Measurements from ENCODE around the gene ARID3C. TPM values are rescaled to one million over a fixed set of nuclear protein-coding genes. Genes with fewer than 3 reads are reported as not detected.

Gene ARID3C
- total and polyA plus RNA-seq, 2 experiments from 2014 or later: 0.49 TPM; not detected in 1

DNA sequence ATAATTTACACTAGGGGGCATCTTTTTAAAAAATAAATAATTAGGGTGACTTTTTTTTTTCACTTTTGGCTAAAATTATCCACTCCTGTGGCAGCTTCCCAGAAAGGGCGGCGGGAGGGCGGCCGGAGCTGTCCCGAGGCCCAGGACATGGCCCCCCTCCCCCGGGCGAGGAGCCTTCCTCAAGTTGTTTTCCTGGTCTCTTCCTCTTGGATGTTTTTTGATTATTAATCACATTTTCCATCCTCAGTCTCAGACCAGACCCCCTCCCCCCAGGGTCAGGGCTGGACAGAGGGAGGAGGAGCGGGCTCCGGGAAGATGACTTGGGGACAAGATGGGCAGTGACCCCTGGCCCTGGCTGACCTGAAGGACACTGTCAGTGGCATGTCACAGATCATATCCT is 34.7 kb downstream of the ARID3C start (continued):
- TF ChIP-seq, protein P1, sequence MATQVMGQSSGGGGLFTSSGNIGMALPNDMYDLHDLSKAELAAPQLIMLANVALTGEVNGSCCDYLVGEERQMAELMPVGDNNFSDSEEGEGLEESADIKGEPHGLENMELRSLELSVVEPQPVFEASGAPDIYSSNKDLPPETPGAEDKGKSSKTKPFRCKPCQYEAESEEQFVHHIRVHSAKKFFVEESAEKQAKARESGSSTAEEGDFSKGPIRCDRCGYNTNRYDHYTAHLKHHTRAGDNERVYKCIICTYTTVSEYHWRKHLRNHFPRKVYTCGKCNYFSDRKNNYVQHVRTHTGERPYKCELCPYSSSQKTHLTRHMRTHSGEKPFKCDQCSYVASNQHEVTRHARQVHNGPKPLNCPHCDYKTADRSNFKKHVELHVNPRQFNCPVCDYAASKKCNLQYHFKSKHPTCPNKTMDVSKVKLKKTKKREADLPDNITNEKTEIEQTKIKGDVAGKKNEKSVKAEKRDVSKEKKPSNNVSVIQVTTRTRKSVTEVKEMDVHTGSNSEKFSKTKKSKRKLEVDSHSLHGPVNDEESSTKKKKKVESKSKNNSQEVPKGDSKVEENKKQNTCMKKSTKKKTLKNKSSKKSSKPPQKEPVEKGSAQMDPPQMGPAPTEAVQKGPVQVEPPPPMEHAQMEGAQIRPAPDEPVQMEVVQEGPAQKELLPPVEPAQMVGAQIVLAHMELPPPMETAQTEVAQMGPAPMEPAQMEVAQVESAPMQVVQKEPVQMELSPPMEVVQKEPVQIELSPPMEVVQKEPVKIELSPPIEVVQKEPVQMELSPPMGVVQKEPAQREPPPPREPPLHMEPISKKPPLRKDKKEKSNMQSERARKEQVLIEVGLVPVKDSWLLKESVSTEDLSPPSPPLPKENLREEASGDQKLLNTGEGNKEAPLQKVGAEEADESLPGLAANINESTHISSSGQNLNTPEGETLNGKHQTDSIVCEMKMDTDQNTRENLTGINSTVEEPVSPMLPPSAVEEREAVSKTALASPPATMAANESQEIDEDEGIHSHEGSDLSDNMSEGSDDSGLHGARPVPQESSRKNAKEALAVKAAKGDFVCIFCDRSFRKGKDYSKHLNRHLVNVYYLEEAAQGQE (IDR thresholded peaks at IDR 0.05; ENCODE audit: unreplicated experiment): no peak
- no peak for TF ChIP-seq CREB1 (CRISPR knock-in tag; IDR thresholded peaks at IDR 0.05; ENCODE audit: low read depth)
- no peak for TF ChIP-seq STAT1 (IDR thresholded peaks at IDR 0.05; ENCODE audit: unreplicated experiment)
- TF ChIP-seq EZH2 (IDR thresholded peaks at IDR 0.05; ENCODE audit: low read depth, unreplicated experiment): no peak
- TF ChIP-seq, protein P2, sequence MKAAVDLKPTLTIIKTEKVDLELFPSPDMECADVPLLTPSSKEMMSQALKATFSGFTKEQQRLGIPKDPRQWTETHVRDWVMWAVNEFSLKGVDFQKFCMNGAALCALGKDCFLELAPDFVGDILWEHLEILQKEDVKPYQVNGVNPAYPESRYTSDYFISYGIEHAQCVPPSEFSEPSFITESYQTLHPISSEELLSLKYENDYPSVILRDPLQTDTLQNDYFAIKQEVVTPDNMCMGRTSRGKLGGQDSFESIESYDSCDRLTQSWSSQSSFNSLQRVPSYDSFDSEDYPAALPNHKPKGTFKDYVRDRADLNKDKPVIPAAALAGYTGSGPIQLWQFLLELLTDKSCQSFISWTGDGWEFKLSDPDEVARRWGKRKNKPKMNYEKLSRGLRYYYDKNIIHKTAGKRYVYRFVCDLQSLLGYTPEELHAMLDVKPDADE (IDR thresholded peaks at IDR 0.05): no peak
- TF ChIP-seq ZNF114 (CRISPR knock-in tag; IDR thresholded peaks at IDR 0.05): no peak

DNA sequence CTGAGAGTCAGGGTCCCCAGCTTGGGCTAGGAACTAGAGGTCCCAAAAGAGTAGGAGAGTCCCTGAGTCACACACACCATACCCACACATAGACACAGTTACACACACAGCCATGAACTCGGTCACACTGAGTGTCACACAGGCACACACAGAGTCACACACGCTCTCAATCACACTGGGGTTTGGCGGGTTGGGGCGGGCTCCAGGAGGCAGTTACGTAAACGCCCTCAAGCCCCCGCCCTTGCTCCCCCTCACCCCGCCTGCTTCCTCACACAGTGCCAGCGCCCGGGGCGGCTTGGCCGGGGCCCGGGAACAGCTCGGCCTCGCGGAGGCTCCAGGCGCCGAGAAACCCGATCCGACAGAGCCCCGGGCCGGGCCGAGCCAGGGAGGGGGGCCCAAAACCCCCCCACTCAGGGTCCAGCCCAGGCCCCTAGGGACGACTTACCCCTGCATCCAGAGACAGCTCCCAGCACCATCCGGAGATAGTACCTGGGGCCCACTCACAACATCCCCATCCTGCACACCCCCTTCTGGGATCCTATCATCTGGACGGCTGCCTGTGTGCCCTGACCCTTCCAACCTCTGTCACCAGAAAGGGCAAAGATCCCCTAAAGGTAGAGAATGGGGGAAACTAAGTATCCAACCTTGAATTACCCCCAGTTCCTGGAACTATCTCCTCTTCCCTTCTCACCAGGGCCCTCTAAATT is 35.8 kb downstream of the ARID3C start:
- no peaks in the 10 kb centered on the region for H3F3A ChIP-seq (replicated peaks; ENCODE audit: low read depth)
- H3K79me2 ChIP-seq (replicated peaks; ENCODE audit: insufficient read depth): no peaks in the 10 kb centered on the region
- H4K20me1 ChIP-seq (replicated peaks; ENCODE audit: insufficient read depth): peaks cover 6% of the 10 kb centered on the region
- Mint-ChIP-seq H3K27ac (no peak overlapping the region), H3K27me3 (ENCODE audit: insufficient read depth, low read depth, poor library complexity) (peaks cover 59% of the 10 kb centered on the region), H3K36me3 (ENCODE audit: low read depth) (no peaks in the 10 kb centered on the region; the same call in 2 of the 3 replicates), H3K4me1 (peaks cover 26% of the 10 kb centered on the region), H3K4me3 (peak overlapping the region; percentile 62), H3K9me3 (peaks cover 3% of the 10 kb centered on the region; the same call in 1 of the 3 replicates)
- H3K4me1 ChIP-seq (ENCODE audit: insufficient read depth): peaks cover 37% of the 10 kb centered on the region; the same call in 1 of the 2 replicates
- H3K27ac ChIP-seq (ENCODE audit: low read depth): no peak overlapping the region
- H3K4me3 ChIP-seq: peak overlapping the region; percentile 70
- H3K27me3 ChIP-seq (ENCODE audit: insufficient read depth): peaks cover 76% of the 10 kb centered on the region
- DNase-seq (ENCODE audit: low spot score): peak; percentile 74
- TF ChIP-seq NANOG (IDR thresholded peaks at IDR 0.05; ENCODE audit: borderline replicate concordance) (no peak), EZH2 (IDR thresholded peaks at IDR 0.05; ENCODE audit: low read depth, unreplicated experiment) (no peak), ZNF331 (CRISPR knock-in tag; IDR thresholded peaks at IDR 0.05; ENCODE audit: low read depth) (no peak), CREB1 (CRISPR knock-in tag; IDR thresholded peaks at IDR 0.05; ENCODE audit: low read depth) (no peak)
- TF ChIP-seq, protein P1 (IDR thresholded peaks at IDR 0.05; ENCODE audit: unreplicated experiment): no peak
- peak; percentile 44 for ATAC-seq
- H3K36me3 ChIP-seq (ENCODE audit: insufficient read depth): no peaks in the 10 kb centered on the region
- no peaks in the 10 kb centered on the region for H3K9me2 ChIP-seq (ENCODE audit: insufficient read depth)
- H3K4me2 ChIP-seq: peak overlapping the region; percentile 94
- peak overlapping the region; percentile 52 for H2AFZ ChIP-seq

Data from GM23338 (cell line).